Spleen (tissue), 7 donors: Measurements from ENCODE around the gene GHRH.

Experiments used
- POLR2AphosphoS5 ChIP-seq, 3 donors: sonication (generic); formaldehyde crosslinking; IDR thresholded peaks; one replicate each; pipeline ENCODE4 v1.5.1; 2017; ENCODE audit warnings: antibody characterized with exemption in 3 of 3
- TF ChIP-seq, protein P1 (sequence below), 11 experiments: fragments of 200-600 bp in 7 of 11; fragments of 450-650 bp in 4 of 11; sonication (generic) in 4 of 11; IDR thresholded peaks in 8 of 11; conservative IDR thresholded peaks in 3 of 11; 1 replicate in 7 of 11; 2 replicates in 4 of 11; pipeline versions ENCODE4 v1.4.0 to v1.8.0; 2016 to 2021; ENCODE audit warnings: antibody characterized with exemption in 11 of 11, inconsistent platforms in 4 of 11, mild to moderate bottlenecking in 1 of 11
- donor health status: DM: no; HTN: no; CAD: no; lungs with moderate emphysema.
- donor health status: DM: no; HTN: no; CAD: no.
- donor health status: DM: no; HTN: no; CAD: no.

DNA sequence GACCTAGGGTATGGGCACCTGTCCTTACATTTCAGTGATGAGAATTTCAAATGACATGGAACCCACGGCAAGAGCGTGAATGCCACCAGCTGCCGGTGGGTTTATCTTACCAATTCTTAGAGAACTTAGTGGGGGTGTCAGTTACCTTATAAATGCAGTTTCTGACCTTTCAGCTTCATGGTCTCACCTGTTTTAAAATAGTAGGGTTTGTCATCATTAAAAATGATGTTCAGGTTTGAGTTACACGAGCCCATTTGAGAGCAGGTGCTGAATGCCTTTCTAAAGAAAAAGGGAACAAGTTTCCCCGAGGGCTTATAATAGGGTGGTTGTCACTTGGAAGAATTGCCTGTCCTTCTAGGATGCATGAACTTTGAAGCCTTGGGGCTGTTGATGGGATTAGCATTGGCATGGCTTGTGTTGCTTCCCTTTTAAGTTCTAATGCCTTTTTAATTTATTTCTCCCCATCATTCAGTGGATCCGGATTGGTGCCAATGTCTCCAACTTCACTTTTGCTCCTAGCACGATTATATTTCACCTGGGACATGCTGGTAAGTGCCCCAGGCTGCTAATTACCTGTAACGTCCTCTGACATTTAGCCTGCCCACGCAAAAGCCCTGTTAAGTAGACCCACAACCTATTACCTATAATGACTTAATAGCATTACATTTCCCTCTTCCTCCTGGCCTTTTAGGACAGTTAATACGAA, 27.9 kb downstream of the GHRH start:
- TF ChIP-seq, protein P1, sequence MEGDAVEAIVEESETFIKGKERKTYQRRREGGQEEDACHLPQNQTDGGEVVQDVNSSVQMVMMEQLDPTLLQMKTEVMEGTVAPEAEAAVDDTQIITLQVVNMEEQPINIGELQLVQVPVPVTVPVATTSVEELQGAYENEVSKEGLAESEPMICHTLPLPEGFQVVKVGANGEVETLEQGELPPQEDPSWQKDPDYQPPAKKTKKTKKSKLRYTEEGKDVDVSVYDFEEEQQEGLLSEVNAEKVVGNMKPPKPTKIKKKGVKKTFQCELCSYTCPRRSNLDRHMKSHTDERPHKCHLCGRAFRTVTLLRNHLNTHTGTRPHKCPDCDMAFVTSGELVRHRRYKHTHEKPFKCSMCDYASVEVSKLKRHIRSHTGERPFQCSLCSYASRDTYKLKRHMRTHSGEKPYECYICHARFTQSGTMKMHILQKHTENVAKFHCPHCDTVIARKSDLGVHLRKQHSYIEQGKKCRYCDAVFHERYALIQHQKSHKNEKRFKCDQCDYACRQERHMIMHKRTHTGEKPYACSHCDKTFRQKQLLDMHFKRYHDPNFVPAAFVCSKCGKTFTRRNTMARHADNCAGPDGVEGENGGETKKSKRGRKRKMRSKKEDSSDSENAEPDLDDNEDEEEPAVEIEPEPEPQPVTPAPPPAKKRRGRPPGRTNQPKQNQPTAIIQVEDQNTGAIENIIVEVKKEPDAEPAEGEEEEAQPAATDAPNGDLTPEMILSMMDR (IDR thresholded peaks at IDR 0.05 in 8 of 11, conservative IDR thresholded peaks at IDR 0.05 in 3 of 11): no peak
- no peak for TF ChIP-seq POLR2AphosphoS5 (IDR thresholded peaks at IDR 0.05)
